Esophagus squamous epithelium (tissue), 5 donors: Measurements from ENCODE around the gene AP2S1. TPM values are rescaled to one million over a fixed set of nuclear protein-coding genes. Genes with fewer than 3 reads are reported as not detected.
A peak's percentile ranks its signal among the peaks of the same experiment; 100 is the strongest.

ENCODE experiments used
- DNase-seq: peaks from one replicate; lab custom pipeline; 2025; lab: John Stamatoyannopoulos, UW
- H3K27ac ChIP-seq, 4 donors: fragments of 200-600 bp; sonication (generic); one replicate each; pipeline ENCODE4 v1.5.1; 2016 to 2019; ENCODE audit warnings: mild to moderate bottlenecking in 1 of 4
- H3K27me3 ChIP-seq, 4 donors: fragments of 200-600 bp; sonication (generic); 1 replicate in 3 of 4; 2 replicates in 1 of 4; pipeline versions ENCODE4 v1.5.1 to v1.6.0; 2017 to 2021; ENCODE audit warnings: antibody characterized with exemption in 1 of 4
- H3K36me3 ChIP-seq, 3 donors: fragments of 200-600 bp; sonication (generic); one replicate each; pipeline ENCODE4 v1.5.1; 2016 to 2019
- H3K4me1 ChIP-seq, 3 donors: fragments of 200-600 bp; sonication (generic); one replicate each; pipeline ENCODE4 v1.5.1; 2017 to 2019
- H3K4me3 ChIP-seq, 4 donors: fragments of 200-600 bp; sonication (generic); 1 replicate in 3 of 4; 2 replicates in 1 of 4; pipeline ENCODE4 v1.5.1; 2016 to 2019; ENCODE audit warnings: mild to moderate bottlenecking in 2 of 4, moderate library complexity in 1 of 4
- H3K9me3 ChIP-seq, 3 donors: fragments of 200-600 bp; sonication (generic); one replicate each; pipeline ENCODE4 v1.5.1; 2016 to 2019
- POLR2A ChIP-seq, 4 donors: fragments of 450-650 bp; IDR thresholded peaks; one replicate each; pipeline ENCODE4 v1.6.1; 2017; ENCODE audit warnings: antibody characterized with exemption in 4 of 4, mild to moderate bottlenecking in 4 of 4, moderate library complexity in 3 of 4
- WGBS, 2 donors: methylation state at CpG; one replicate each; pipeline ENCODE4 v1.1.5; 2018; 5-methylcytosine and 5-hydroxymethylcytosine counted together
- intact Hi-C: fragments of 100-400 bp; cut with DNase I; formaldehyde crosslinking; loops from one replicate; pipeline ENCODE4 v1.15.0; 2022
- total RNA-seq, 4 donors: library from RNA; depleted of rRNA; stranded (reverse); fragments of >200 nt; gene quantifications; one replicate each; pipeline ENCODE4 v1.1.0, GENCODE V29; 2016
- TF ChIP-seq, protein P1 (sequence below), 6 experiments: fragments of 450-650 bp in 4 of 6; fragments of 200-600 bp in 2 of 6; sonication (generic) in 2 of 6; IDR thresholded peaks; one replicate each; pipeline ENCODE4 v1.5.1; 2016 to 2019; ENCODE audit warnings: antibody characterized with exemption in 6 of 6, mild to moderate bottlenecking in 4 of 6, moderate library complexity in 4 of 6
- donor health status: DM: yes; HTN: yes; CAD: no.

AP2S1 gene
- total RNA-seq, 4 donors from 2014 or later = 83.0 to 230 (median 133) TPM

DNA sequence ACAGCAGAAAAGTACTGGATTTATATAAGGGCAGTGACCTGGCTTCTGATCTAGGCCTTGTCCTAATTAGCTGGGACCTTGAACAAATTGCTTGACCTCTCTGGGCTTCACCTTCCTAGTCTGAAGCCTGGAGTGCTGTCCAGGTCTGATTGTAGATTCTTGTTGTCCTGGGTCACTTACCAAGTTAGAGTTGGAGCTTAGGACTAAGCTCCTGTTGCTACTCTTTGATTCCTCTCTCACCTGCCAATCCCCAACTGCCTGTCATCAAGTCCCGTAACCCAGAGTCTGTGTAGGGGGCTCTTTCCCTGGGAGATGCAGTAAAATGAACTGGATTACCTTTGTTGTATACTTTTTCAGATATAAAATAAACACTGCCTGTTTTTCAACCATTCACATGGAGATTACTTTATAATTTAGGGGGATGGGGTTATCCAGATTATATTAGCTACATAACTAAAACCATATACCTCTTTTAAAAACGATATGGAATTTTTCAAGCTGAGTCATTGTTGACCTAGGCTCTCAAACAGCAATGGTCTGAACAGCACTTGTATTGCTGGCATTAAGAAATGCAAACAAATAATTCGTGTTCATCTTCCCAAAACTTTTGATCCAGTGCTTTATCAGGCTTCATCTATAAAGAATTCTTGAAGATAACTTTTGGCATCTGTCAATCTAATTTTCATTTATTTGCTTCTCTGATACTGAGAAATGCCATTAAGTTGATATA, 15.9 kb upstream of the AP2S1 start:
- H3K4me1 ChIP-seq = peaks cover 49 to 91% (median 51%) of the 10 kb centered on the region in 3 donors
- no peak overlapping the region for H3K4me3 ChIP-seq
- TF ChIP-seq, protein P1, sequence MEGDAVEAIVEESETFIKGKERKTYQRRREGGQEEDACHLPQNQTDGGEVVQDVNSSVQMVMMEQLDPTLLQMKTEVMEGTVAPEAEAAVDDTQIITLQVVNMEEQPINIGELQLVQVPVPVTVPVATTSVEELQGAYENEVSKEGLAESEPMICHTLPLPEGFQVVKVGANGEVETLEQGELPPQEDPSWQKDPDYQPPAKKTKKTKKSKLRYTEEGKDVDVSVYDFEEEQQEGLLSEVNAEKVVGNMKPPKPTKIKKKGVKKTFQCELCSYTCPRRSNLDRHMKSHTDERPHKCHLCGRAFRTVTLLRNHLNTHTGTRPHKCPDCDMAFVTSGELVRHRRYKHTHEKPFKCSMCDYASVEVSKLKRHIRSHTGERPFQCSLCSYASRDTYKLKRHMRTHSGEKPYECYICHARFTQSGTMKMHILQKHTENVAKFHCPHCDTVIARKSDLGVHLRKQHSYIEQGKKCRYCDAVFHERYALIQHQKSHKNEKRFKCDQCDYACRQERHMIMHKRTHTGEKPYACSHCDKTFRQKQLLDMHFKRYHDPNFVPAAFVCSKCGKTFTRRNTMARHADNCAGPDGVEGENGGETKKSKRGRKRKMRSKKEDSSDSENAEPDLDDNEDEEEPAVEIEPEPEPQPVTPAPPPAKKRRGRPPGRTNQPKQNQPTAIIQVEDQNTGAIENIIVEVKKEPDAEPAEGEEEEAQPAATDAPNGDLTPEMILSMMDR (IDR thresholded peaks at IDR 0.05) = no peak
- no peak for TF ChIP-seq POLR2A (IDR thresholded peaks at IDR 0.05)
- peak overlapping the region in 3 of 4 donors; percentile 67 to 81 (median 68) for H3K27ac ChIP-seq
- no peaks in the 10 kb centered on the region for H3K9me3 ChIP-seq
- intact Hi-C loops = loop anchor here (10.0 kb wide), 1 partner anchor 58 kb away; no protein-coding TSS in a partner anchor
- DNase-seq = no peak
- WGBS, 2 donors = 33 to 38% methylated on average over 3 of the region's 3 CpGs
- H3K36me3 ChIP-seq = no peaks in the 10 kb centered on the region
- H3K27me3 ChIP-seq = no peaks in the 10 kb centered on the region

DNA sequence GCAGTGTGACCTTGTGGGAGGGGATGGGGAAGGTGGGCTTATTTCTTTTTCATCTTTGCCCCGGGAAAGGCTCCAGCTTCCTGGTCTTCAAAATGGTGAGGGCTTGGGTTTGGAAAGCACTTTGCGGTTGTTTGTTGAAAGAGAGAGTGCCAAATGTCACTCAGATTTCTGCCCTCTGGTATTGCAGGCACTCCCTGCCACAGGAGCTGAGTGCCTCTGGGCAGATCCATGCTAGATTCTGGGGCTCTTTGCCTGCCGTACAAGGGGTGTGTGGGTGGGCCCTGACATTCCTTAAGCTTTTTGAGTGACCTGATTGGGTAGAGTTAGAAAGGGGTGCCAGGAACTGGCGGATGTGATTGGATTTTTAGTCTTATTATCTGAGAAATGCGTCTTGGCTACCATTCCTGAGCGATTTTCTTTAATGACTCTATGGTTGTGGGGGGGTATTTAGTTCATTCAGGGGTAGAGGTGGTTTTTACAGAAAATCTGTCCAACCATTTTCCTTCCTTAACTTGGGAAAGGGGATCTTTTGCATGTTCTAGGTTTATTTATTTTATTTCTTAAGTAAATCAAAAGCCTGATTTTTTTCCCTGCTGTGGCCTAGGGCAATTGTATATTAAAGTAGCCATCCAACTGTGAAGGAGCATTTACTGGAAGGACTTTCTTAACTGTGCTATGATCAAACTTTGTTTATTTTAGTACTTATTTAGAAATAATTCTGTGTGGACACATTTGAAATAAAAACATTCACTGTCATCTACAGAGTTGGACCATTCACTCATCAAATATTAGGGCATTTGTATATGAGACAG, 13.4 kb upstream of the AP2S1 start:
- H3K9me3 ChIP-seq = no peaks in the 10 kb centered on the region
- H3K36me3 ChIP-seq = no peaks in the 10 kb centered on the region
- no peak for DNase-seq
- no peaks in the 10 kb centered on the region for H3K27me3 ChIP-seq
- TF ChIP-seq, protein P1 (IDR thresholded peaks at IDR 0.05) = no peak
- no peak for TF ChIP-seq POLR2A (IDR thresholded peaks at IDR 0.05)
- intact Hi-C loops = loop anchor here (10.0 kb wide), 1 partner anchor 61 kb away; no protein-coding TSS in a partner anchor
- peaks cover 53 to 85% (median 56%) of the 10 kb centered on the region in 3 donors for H3K4me1 ChIP-seq
- WGBS, 2 donors = 13 to 38% methylated on average over 5 to 6 of the region's 6 CpGs
- H3K27ac ChIP-seq = peak overlapping the region; percentile 64 to 99 (median 96)
- peak overlapping the region in 3 of 4 donors; percentile 80 to 98 (median 98) for H3K4me3 ChIP-seq

DNA sequence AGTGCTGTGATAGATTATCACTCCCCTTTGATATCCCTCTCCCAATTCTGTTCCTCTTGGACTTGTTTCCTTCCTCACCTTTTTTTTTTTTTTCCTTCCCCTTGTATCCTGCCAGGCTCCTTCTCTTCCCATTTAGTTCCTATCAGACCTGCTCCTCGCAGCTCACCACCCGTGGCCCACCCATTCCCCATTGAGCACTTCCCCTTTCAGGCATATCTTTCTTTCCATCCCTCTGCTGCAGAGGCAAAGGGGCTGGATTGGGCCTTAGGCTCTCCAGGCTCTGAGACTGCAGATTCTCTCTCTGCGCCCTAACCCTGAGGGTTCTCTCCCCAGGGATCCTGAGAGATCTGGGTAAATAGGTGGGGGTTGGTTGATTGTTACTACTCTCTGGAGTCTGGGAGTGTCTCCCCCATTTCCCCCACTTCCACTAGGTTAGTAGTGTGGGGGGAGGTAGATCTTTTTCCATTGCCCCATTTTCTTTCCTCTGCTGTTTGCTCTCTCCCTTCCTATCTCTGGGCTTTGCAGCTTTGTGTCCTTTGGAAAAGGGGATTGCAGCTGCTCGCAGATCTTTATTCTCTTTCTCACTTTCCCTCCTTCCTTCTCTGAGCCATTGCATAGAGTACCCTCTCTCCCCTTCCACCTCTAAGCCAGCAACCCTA, 12.5 kb upstream of the AP2S1 start:
- intact Hi-C loops = loop anchor here (10.0 kb wide), 1 partner anchor 62 kb away; no protein-coding TSS in a partner anchor
- no peak for DNase-seq
- peak overlapping the region; percentile 64 to 99 (median 96) for H3K27ac ChIP-seq
- no peaks in the 10 kb centered on the region for H3K36me3 ChIP-seq
- H3K4me3 ChIP-seq = peak overlapping the region in 3 of 4 donors; percentile 80 to 98 (median 98)
- H3K4me1 ChIP-seq = peaks cover 51 to 76% (median 55%) of the 10 kb centered on the region in 3 donors
- WGBS, 2 donors = 25 to 41% methylated on average over 4 of the region's 4 CpGs
- TF ChIP-seq, protein P1 (IDR thresholded peaks at IDR 0.05) = no peak
- no peak for TF ChIP-seq POLR2A (IDR thresholded peaks at IDR 0.05)
- H3K27me3 ChIP-seq = no peaks in the 10 kb centered on the region
- H3K9me3 ChIP-seq = no peaks in the 10 kb centered on the region

DNA sequence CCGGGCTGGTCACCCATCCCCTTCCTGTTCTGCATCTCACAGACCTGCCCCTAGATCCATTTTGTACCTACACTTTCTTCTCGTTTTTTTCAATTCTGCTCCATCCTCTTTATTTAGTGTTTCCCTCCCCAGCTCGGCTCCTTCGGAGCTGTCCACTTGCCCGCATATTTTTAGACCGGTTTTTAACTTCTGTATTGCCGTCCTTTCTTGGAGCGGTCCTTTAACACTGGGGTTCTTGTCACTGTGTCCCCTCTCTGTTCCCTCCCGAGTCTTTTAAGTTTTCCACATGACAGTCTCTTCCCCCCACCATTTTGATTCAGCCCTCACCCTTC, 11.8 kb upstream of the AP2S1 start:
- H3K4me3 ChIP-seq = peak overlapping the region; percentile 80 to 98 (median 97)
- H3K9me3 ChIP-seq = no peaks in the 10 kb centered on the region
- intact Hi-C loops = loop anchor here (10.0 kb wide), 1 partner anchor 62 kb away; no protein-coding TSS in a partner anchor
- peak overlapping the region; percentile 93 to 99 (median 98) for H3K27ac ChIP-seq
- no peaks in the 10 kb centered on the region for H3K36me3 ChIP-seq
- peaks cover 45 to 73% (median 49%) of the 10 kb centered on the region in 3 donors for H3K4me1 ChIP-seq
- TF ChIP-seq, protein P1 (IDR thresholded peaks at IDR 0.05) = no peak
- TF ChIP-seq POLR2A (IDR thresholded peaks at IDR 0.05) = no peak
- no peak for DNase-seq
- 13 to 15% methylated on average over 9 of the region's 9 CpGs for WGBS, 2 donors
- no peaks in the 10 kb centered on the region for H3K27me3 ChIP-seq
